A673 (cell line): Measurements from ENCODE around the gene SUSD5.

ENCODE experiments used
- EZH2 ChIP-seq: fragments of 200-600 bp; sonication (generic); IDR thresholded peaks from 2 replicates; pipeline ENCODE4 v1.6.1; 2017; ENCODE audit warnings: borderline replicate concordance, low read depth, mild to moderate bottlenecking, mixed read lengths, antibody characterized with exemption, low read length; ENCODE audit not compliant: poor library complexity, severe bottlenecking
- TF ChIP-seq, protein P1 (sequence below): fragments of 300-800, 200-600 bp; sonication (generic); conservative IDR thresholded peaks from 2 replicates; pipeline ENCODE4 v1.5.1; 2017; ENCODE audit warnings: low read depth, mild to moderate bottlenecking, antibody characterized with exemption, low read length, moderate library complexity, mixed read lengths

GRCh38 chr3:33103034-33103433 is 115.6 kb downstream of the SUSD5 start:
- TF ChIP-seq, protein P1, sequence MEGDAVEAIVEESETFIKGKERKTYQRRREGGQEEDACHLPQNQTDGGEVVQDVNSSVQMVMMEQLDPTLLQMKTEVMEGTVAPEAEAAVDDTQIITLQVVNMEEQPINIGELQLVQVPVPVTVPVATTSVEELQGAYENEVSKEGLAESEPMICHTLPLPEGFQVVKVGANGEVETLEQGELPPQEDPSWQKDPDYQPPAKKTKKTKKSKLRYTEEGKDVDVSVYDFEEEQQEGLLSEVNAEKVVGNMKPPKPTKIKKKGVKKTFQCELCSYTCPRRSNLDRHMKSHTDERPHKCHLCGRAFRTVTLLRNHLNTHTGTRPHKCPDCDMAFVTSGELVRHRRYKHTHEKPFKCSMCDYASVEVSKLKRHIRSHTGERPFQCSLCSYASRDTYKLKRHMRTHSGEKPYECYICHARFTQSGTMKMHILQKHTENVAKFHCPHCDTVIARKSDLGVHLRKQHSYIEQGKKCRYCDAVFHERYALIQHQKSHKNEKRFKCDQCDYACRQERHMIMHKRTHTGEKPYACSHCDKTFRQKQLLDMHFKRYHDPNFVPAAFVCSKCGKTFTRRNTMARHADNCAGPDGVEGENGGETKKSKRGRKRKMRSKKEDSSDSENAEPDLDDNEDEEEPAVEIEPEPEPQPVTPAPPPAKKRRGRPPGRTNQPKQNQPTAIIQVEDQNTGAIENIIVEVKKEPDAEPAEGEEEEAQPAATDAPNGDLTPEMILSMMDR: no peak
- no peak for TF ChIP-seq EZH2
